H9 (cell line): Measurements from ENCODE around the gene CEP112. TPM values are rescaled to one million over a fixed set of nuclear protein-coding genes. Genes with fewer than 3 reads are reported as not detected.

Source experiments
- DNase-seq: peaks from one replicate; pipeline ENCODE4 v3.0.0-alpha.2; 2017
- H2AFZ ChIP-seq: one replicate; pipeline ENCODE4 v1.6.1; 2013; ENCODE audit warnings: mild to moderate bottlenecking, low read length, control low read depth, moderate library complexity
- H2AK5ac ChIP-seq: 2 replicates; pipeline ENCODE4 v1.6.1; 2013; ENCODE audit warnings: low read length, control low read depth, mixed read lengths; ENCODE audit not compliant: insufficient read length
- H2BK120ac ChIP-seq: one replicate; pipeline ENCODE4 v1.6.1; 2013; ENCODE audit warnings: low read depth, mild to moderate bottlenecking, low read length, control low read depth, inconsistent platforms; ENCODE audit not compliant: poor library complexity, severe bottlenecking
- H2BK12ac ChIP-seq: 2 replicates; pipeline ENCODE4 v1.6.1; 2013; ENCODE audit warnings: low read length, control low read depth, mixed read lengths, low read depth; ENCODE audit not compliant: insufficient read length
- H2BK15ac ChIP-seq: 2 replicates; pipeline ENCODE4 v1.6.1; 2013; ENCODE audit warnings: low read depth, low read length, control low read depth
- H2BK20ac ChIP-seq: one replicate; pipeline ENCODE4 v1.6.1; 2013; ENCODE audit warnings: low read depth, mild to moderate bottlenecking, low read length, control low read depth, inconsistent platforms; ENCODE audit not compliant: poor library complexity, severe bottlenecking
- H2BK5ac ChIP-seq: 2 replicates; pipeline ENCODE4 v1.6.1; 2013; ENCODE audit warnings: low read length, control low read depth, mixed read lengths; ENCODE audit not compliant: insufficient read length
- H3K14ac ChIP-seq: 2 replicates; pipeline ENCODE4 v1.6.1; 2013; ENCODE audit warnings: low read length, control low read depth; ENCODE audit not compliant: insufficient read depth
- H3K18ac ChIP-seq: 2 replicates; pipeline ENCODE4 v1.6.1; 2013; ENCODE audit warnings: low read depth, mild to moderate bottlenecking, mixed read lengths, low read length, control low read depth; ENCODE audit not compliant: insufficient read length
- H3K23ac ChIP-seq: 2 replicates; pipeline ENCODE4 v1.6.1; 2013; ENCODE audit warnings: low read length, control low read depth, mixed read lengths, low read depth; ENCODE audit not compliant: insufficient read length
- H3K23me2 ChIP-seq: 2 replicates; pipeline ENCODE4 v1.6.1; 2013; ENCODE audit warnings: low read depth, mild to moderate bottlenecking, mixed read lengths, low read length, control low read depth; ENCODE audit not compliant: insufficient read length, poor library complexity, severe bottlenecking
- H3K27ac ChIP-seq: 2 replicates; pipeline ENCODE4 v1.5.1; 2013; ENCODE audit warnings: low read length, control low read depth, mixed read lengths, low read depth; ENCODE audit not compliant: insufficient read length
- H3K27me3 ChIP-seq: 2 replicates; pipeline ENCODE4 v1.6.1; 2013; ENCODE audit warnings: low read length, control low read depth, inconsistent platforms; ENCODE audit not compliant: insufficient read depth
- H3K4ac ChIP-seq: 2 replicates; pipeline ENCODE4 v1.6.1; 2013; ENCODE audit warnings: low read depth, mild to moderate bottlenecking, control low read depth, inconsistent platforms, low read length, moderate library complexity
- H3K4me1 ChIP-seq: 2 replicates; pipeline ENCODE4 v1.6.1; 2013; ENCODE audit warnings: low read length, control low read depth, inconsistent platforms; ENCODE audit not compliant: insufficient read depth
- H3K4me2 ChIP-seq: 2 replicates; pipeline ENCODE4 v1.6.1; 2013; ENCODE audit warnings: low read length, control low read depth, mixed read lengths; ENCODE audit not compliant: insufficient read length, insufficient read depth
- H3K56ac ChIP-seq: 2 replicates; pipeline ENCODE4 v1.6.1; 2013; ENCODE audit warnings: low read depth, mild to moderate bottlenecking, mixed read lengths, low read length, control low read depth; ENCODE audit not compliant: insufficient read length
- H3K79me1 ChIP-seq: 2 replicates; pipeline ENCODE4 v1.6.1; 2013; ENCODE audit warnings: low read depth, mild to moderate bottlenecking, moderate library complexity, low read length, control low read depth, inconsistent platforms; ENCODE audit not compliant: insufficient read depth, poor library complexity, severe bottlenecking
- H3K79me2 ChIP-seq: 2 replicates; pipeline ENCODE4 v1.6.1; 2013; ENCODE audit warnings: low read length, control low read depth, inconsistent platforms; ENCODE audit not compliant: insufficient read depth
- H3K9ac ChIP-seq: 2 replicates; pipeline ENCODE4 v1.6.1; 2013; ENCODE audit warnings: low read length, control low read depth, mixed read lengths; ENCODE audit not compliant: insufficient read length; ENCODE audit errors: extremely low read depth
- H3K9me3 ChIP-seq: one replicate; pipeline ENCODE4 v1.6.1; 2013; ENCODE audit warnings: low read depth, low read length, inconsistent platforms; ENCODE audit not compliant: control insufficient read depth
- H3T11ph ChIP-seq: one replicate; pipeline ENCODE4 v1.6.1; 2013; ENCODE audit warnings: mild to moderate bottlenecking, low read length, control low read depth, inconsistent platforms
- H4K20me1 ChIP-seq: one replicate; pipeline ENCODE4 v1.6.1; 2013; ENCODE audit not compliant: control insufficient read depth, insufficient read length, insufficient read depth
- H4K5ac ChIP-seq: 2 replicates; pipeline ENCODE4 v1.6.1; 2013; ENCODE audit warnings: low read depth, mild to moderate bottlenecking, mixed read lengths, low read length, control low read depth; ENCODE audit not compliant: insufficient read length
- H4K8ac ChIP-seq: replicated peaks from 2 replicates; pipeline ENCODE4 v1.6.1; 2013; ENCODE audit warnings: low read length, control low read depth, mixed read lengths, low read depth; ENCODE audit not compliant: insufficient read length
- H4K91ac ChIP-seq: 2 replicates; pipeline ENCODE4 v1.6.1; 2013; ENCODE audit warnings: low read depth, mild to moderate bottlenecking, moderate library complexity, mixed read lengths, low read length, control low read depth; ENCODE audit not compliant: insufficient read length
- H3K27ac Mint-ChIP-seq, 3 experiments: 2 replicates in 2 of 3; 3 replicates in 1 of 3; pipeline ENCODE4 v1.8.0; 2020 to 2021; ENCODE audit warnings: mixed read lengths in 3 of 3, mild to moderate bottlenecking in 1 of 3, moderate library complexity in 1 of 3
- H3K27me3 Mint-ChIP-seq: 2 replicates; pipeline ENCODE4 v1.8.0; 2021; ENCODE audit warnings: low read depth, mild to moderate bottlenecking, moderate library complexity, mixed read lengths
- H3K36me3 Mint-ChIP-seq, 3 experiments: 2 replicates in 2 of 3; 3 replicates in 1 of 3; pipeline ENCODE4 v1.8.0; 2020 to 2021; ENCODE audit warnings: low read depth in 3 of 3, mixed read lengths in 3 of 3; ENCODE audit not compliant: insufficient read depth in 1 of 3
- H3K4me1 Mint-ChIP-seq, 2 experiments: 2 replicates each; pipeline ENCODE4 v1.8.0; 2020; ENCODE audit warnings: mixed read lengths in 2 of 2
- H3K4me3 Mint-ChIP-seq, 2 experiments: 2 replicates in 1 of 2; 3 replicates in 1 of 2; pipeline ENCODE4 v1.8.0; 2020 to 2021; ENCODE audit warnings: mild to moderate bottlenecking in 2 of 2, mixed read lengths in 2 of 2, moderate library complexity in 1 of 2
- H3K9me3 Mint-ChIP-seq, 2 experiments: 2 replicates in 1 of 2; 3 replicates in 1 of 2; pipeline ENCODE4 v1.8.0; 2020; ENCODE audit warnings: mild to moderate bottlenecking in 2 of 2, mixed read lengths in 2 of 2, moderate library complexity in 1 of 2
- WGBS: extraction: QIAGEN DNeasy Blood & Tissue Kit; methylation state at CpG from one replicate; pipeline ENCODE4 v1.1.7; 2013; ENCODE audit warnings: missing lambda C conversion rate, low lambda C conversion rate, mixed read lengths; ENCODE audit not compliant: insufficient read length; ENCODE audit errors: extremely low coverage; 5-methylcytosine and 5-hydroxymethylcytosine counted together
- total RNA-seq: library from RNA; stranded (reverse); gene quantifications from 2 replicates; pipeline ENCODE4 v1.2.1, GENCODE V29; 2021
- TF ChIP-seq, protein P1 (sequence below): fragments of 200-600 bp; sonication (generic); conservative IDR thresholded peaks from 3 replicates; pipeline ENCODE4 v1.8.0; 2021; ENCODE audit warnings: antibody characterized with exemption, mild to moderate bottlenecking

The CEP112 gene
- total RNA-seq, 1 experiment from 2014 or later, result 5.4 TPM

DNA sequence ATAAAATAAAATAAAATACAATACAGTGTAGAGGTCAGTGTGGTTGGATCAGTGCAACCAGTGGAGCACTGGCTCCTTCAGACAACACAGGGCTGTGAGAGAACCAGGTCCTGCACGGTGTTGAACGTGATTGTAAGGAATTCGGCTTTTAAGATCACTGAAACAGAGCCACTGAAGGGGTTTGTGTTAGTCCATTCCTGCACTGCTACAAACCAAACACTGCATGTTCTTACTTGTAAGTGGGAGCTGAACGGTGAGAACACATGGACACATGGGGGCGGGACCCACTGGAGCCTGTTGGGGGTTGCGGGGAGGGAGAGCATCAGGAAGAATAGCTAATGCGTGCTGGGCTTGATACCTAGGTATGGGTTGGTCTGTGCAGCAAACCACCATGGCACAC, 437.3 kb downstream of the CEP112 start:
- Histone ChIP-seq H3K4ac (no peak overlapping the region), H2AK5ac (no peak overlapping the region), H2BK12ac (no peak overlapping the region), H3K23me2 (no peaks in the 10 kb centered on the region), H3K79me2 (no peaks in the 10 kb centered on the region), H3K27me3 (no peaks in the 10 kb centered on the region), H2BK15ac (no peak overlapping the region), H2BK5ac (no peak overlapping the region), H3T11ph (no peak overlapping the region), H3K18ac (no peak overlapping the region), H3K14ac (no peak overlapping the region), H3K23ac (no peak overlapping the region), H3K4me2 (no peak overlapping the region), H4K5ac (no peak overlapping the region), H3K27ac (no peak overlapping the region), H4K8ac (no peak overlapping the region), H2AFZ (no peak overlapping the region), H4K20me1 (no peaks in the 10 kb centered on the region), H3K4me1 (no peaks in the 10 kb centered on the region), H3K79me1 (no peaks in the 10 kb centered on the region), H3K56ac (no peak overlapping the region), H3K9ac (no peak overlapping the region), H2BK120ac (no peak overlapping the region), H4K91ac (no peak overlapping the region), H3K9me3 (no peaks in the 10 kb centered on the region), H2BK20ac (no peak overlapping the region)
- Mint-ChIP-seq H3K27me3 (no peaks in the 10 kb centered on the region), H3K4me3 (no peak overlapping the region), H3K27ac (no peak overlapping the region), H3K9me3 (no peaks in the 10 kb centered on the region; a peak in 1 of 5 replicates), H3K36me3 (no peaks in the 10 kb centered on the region), H3K4me1 (peaks cover 0 to 6% of the 10 kb centered on the region in 2 experiments; a peak in 2 of 4 replicates)
- TF ChIP-seq, protein P1, sequence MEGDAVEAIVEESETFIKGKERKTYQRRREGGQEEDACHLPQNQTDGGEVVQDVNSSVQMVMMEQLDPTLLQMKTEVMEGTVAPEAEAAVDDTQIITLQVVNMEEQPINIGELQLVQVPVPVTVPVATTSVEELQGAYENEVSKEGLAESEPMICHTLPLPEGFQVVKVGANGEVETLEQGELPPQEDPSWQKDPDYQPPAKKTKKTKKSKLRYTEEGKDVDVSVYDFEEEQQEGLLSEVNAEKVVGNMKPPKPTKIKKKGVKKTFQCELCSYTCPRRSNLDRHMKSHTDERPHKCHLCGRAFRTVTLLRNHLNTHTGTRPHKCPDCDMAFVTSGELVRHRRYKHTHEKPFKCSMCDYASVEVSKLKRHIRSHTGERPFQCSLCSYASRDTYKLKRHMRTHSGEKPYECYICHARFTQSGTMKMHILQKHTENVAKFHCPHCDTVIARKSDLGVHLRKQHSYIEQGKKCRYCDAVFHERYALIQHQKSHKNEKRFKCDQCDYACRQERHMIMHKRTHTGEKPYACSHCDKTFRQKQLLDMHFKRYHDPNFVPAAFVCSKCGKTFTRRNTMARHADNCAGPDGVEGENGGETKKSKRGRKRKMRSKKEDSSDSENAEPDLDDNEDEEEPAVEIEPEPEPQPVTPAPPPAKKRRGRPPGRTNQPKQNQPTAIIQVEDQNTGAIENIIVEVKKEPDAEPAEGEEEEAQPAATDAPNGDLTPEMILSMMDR, result no peak
- no CpG with 5 or more reads among the region's 7 CpGs for WGBS
- DNase-seq, result no peak
